ENCODE measurements around the gene CNTD1. TPM values are rescaled to one million over a fixed set of nuclear protein-coding genes. Genes with fewer than 3 reads are reported as not detected.
A peak's percentile ranks its signal among the peaks of the same experiment; 100 is the strongest.

Gene CNTD1
- total RNA-seq, 1 experiment from 2014 or later: 0.18 TPM

- no peak for DNase-seq (ENCODE audit: low read depth in 1 of 2, low spot score in 2 of 2)
- Histone ChIP-seq H3K36me3 (peaks cover 16% of the 10 kb centered on the region), H3K4me3 (no peak overlapping the region)
Observed at GRCh38 chr17:42806249-42806648, 7.6 kb downstream of the CNTD1 start.

DNA sequence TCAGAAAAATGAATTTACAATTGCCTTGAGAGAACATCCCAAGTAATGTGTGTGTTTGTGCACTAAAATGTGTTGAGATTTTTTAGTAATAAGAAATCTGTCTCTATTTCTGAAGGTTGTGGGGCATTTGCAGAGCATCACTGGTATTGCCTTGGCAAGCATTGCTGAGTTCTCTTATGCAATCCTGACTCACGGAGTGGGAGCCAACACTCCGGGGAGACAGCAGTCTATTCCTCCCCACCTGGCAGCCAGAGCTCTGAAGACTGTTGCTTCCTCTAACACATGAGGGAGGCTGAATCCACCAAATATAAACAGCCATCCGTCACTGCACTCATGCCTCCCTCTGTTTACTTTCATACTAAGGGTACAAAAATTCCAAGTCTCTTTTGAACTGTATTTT lies 10.6 kb downstream of the CNTD1 start:
- H3K27ac ChIP-seq: no peak overlapping the region
- no peak overlapping the region for H3K4me3 ChIP-seq
- H3K4me1 ChIP-seq (replicated peaks): peaks cover 2% of the 10 kb centered on the region
- no peaks in the 10 kb centered on the region for H3K9me3 ChIP-seq (replicated peaks)
- peaks cover 37% of the 10 kb centered on the region for H3K36me3 ChIP-seq
- DNase-seq (ENCODE audit: low read depth in 1 of 2, low spot score in 2 of 2): no peak
- H3K27me3 ChIP-seq (replicated peaks): no peaks in the 10 kb centered on the region

More at GRCh38 chr17:42806249-42806648, 7.6 kb downstream of the CNTD1 start:
- no peaks in the 10 kb centered on the region for H3K9me3 ChIP-seq (replicated peaks)
- no peaks in the 10 kb centered on the region for H3K4me1 ChIP-seq (replicated peaks)
- no peaks in the 10 kb centered on the region for H3K27me3 ChIP-seq (replicated peaks)
- H3K27ac ChIP-seq: no peak overlapping the region

- Histone ChIP-seq H3K27ac (peak overlapping the region; percentile 40), H3K4me3 (no peak overlapping the region), H3K27me3 (replicated peaks) (no peaks in the 10 kb centered on the region), H3K36me3 (peaks cover 77% of the 10 kb centered on the region), H3K4me1 (replicated peaks) (peaks cover 22% of the 10 kb centered on the region), H3K9me3 (replicated peaks) (no peaks in the 10 kb centered on the region)
- peak in 1 of 2 experiments; percentile 39 for DNase-seq (ENCODE audit: low read depth in 1 of 2, low spot score in 2 of 2)
Observed at GRCh38 chr17:42814633-42815399, 16.2 kb downstream of the CNTD1 start.

GRCh38 chr17:42817866-42818265 lies 19.2 kb downstream of the CNTD1 start:
- Histone ChIP-seq H3K36me3 (peaks cover 89% of the 10 kb centered on the region), H3K27ac (no peak overlapping the region), H3K9me3 (replicated peaks) (no peaks in the 10 kb centered on the region), H3K4me1 (replicated peaks) (peaks cover 22% of the 10 kb centered on the region), H3K4me3 (no peak overlapping the region), H3K27me3 (replicated peaks) (no peaks in the 10 kb centered on the region)
- no peak for DNase-seq (ENCODE audit: low read depth in 1 of 2, low spot score in 2 of 2)

GRCh38 chr17:42818379-42818778 lies 19.7 kb downstream of the CNTD1 start:
- Histone ChIP-seq H3K4me1 (replicated peaks) (peaks cover 25% of the 10 kb centered on the region), H3K9me3 (replicated peaks) (no peaks in the 10 kb centered on the region), H3K4me3 (no peak overlapping the region), H3K27me3 (replicated peaks) (no peaks in the 10 kb centered on the region), H3K36me3 (peaks cover 85% of the 10 kb centered on the region), H3K27ac (no peak overlapping the region)
- no peak for DNase-seq (ENCODE audit: low read depth in 1 of 2, low spot score in 2 of 2)

DNA sequence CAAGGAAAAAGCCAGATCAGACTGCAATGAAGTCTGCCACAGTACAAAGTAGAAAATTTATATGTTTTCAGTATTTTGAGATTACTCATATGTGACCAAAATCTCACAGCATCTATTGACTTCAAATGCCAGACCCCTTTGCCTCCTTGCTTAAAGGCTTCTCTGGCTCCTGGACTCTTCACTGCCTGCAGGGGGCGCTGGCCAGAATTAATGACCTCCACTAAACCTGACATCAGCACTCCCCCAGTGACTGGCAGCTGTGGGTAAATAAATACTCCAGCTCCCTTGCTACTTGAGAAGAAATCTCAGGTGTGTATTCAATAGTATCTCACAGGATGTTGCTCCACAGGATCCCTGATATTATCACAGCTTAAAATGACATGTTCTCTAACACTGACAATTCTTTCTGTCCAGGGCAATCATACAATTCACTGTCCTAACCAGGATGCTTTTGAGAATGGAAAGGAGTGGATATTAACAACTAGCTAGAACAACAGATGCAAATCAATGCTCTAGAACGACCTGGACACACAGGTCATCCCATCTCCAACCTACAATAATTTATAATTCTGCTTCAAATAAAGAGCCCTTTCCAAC lies 21.4 kb downstream of the CNTD1 start:
- Histone ChIP-seq H3K4me1 (replicated peaks) (peaks cover 23% of the 10 kb centered on the region), H3K9me3 (replicated peaks) (no peaks in the 10 kb centered on the region), H3K27ac (no peak overlapping the region), H3K27me3 (replicated peaks) (no peaks in the 10 kb centered on the region), H3K36me3 (peaks cover 79% of the 10 kb centered on the region), H3K4me3 (no peak overlapping the region)
- DNase-seq (ENCODE audit: low read depth in 1 of 2, low spot score in 2 of 2): peak; percentile 28 to 69

DNA sequence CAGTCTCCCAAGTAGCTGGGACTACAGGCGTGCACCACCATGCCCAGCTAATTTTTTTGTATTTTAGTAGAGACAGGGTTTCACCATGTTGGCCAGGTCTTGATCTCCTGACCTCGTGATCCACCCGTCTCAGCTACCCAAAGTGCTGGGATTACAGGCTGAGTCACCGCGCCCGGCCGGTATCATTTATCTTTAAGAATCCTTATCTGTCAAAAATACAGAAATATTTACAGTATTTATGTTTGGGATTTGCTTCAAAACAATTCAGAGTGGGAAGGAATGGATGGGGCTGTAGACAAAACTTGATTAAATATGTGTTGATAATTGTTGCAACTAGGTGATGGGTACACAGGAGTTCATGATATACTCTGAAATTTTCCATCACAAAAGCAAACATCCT lies 22.5 kb downstream of the CNTD1 start:
- peaks cover 68% of the 10 kb centered on the region for H3K36me3 ChIP-seq
- H3K9me3 ChIP-seq (replicated peaks): no peaks in the 10 kb centered on the region
- H3K4me3 ChIP-seq: no peak overlapping the region
- DNase-seq (ENCODE audit: low read depth in 1 of 2, low spot score in 2 of 2): no peak
- peaks cover 13% of the 10 kb centered on the region for H3K4me1 ChIP-seq (replicated peaks)
- H3K27ac ChIP-seq: no peak overlapping the region
- no peaks in the 10 kb centered on the region for H3K27me3 ChIP-seq (replicated peaks)

DNA sequence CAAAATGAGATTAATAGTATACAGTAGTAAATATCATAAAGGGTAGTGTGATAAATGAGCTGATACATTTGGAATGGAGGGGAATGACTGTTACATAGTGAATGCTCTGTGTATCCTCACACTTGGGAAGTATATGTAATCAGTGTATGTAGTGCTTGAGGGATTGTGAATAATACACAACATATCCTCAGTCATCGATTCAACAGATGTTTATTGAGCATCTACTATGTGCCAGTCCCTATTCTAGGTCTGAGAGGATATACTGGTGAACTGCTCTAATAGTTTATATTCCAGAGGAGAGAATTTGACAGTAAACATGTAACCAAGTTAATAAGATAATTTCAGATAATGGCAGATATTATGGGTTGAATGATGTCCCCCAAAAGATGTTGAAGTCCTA lies 28.8 kb downstream of the CNTD1 start:
- Histone ChIP-seq H3K4me3 (no peak overlapping the region), H3K36me3 (peaks cover 10% of the 10 kb centered on the region; the same call in 1 of the 2 replicates), H3K27me3 (replicated peaks) (peaks cover 12% of the 10 kb centered on the region; the same call in 1 of the 2 replicates), H3K4me1 (replicated peaks) (peaks cover 15% of the 10 kb centered on the region), H3K27ac (no peak overlapping the region), H3K9me3 (replicated peaks) (no peaks in the 10 kb centered on the region)
- no peak for DNase-seq (ENCODE audit: low read depth in 1 of 2, low spot score in 2 of 2)

GRCh38 chr17:42830971-42831370 lies 32.3 kb downstream of the CNTD1 start:
- Histone ChIP-seq H3K4me3 (no peak overlapping the region), H3K36me3 (peaks cover 30% of the 10 kb centered on the region), H3K27me3 (replicated peaks) (peaks cover 12% of the 10 kb centered on the region; the same call in 1 of the 2 replicates), H3K4me1 (replicated peaks) (peaks cover 10% of the 10 kb centered on the region), H3K27ac (no peak overlapping the region), H3K9me3 (replicated peaks) (no peaks in the 10 kb centered on the region)
- no peak for DNase-seq (ENCODE audit: low read depth in 1 of 2, low spot score in 2 of 2)

- peaks cover 42% of the 10 kb centered on the region for H3K36me3 ChIP-seq
- DNase-seq (ENCODE audit: low read depth in 1 of 2, low spot score in 2 of 2): no peak
Observed at GRCh38 chr17:42832213-42832933, 33.7 kb downstream of the CNTD1 start.

DNA sequence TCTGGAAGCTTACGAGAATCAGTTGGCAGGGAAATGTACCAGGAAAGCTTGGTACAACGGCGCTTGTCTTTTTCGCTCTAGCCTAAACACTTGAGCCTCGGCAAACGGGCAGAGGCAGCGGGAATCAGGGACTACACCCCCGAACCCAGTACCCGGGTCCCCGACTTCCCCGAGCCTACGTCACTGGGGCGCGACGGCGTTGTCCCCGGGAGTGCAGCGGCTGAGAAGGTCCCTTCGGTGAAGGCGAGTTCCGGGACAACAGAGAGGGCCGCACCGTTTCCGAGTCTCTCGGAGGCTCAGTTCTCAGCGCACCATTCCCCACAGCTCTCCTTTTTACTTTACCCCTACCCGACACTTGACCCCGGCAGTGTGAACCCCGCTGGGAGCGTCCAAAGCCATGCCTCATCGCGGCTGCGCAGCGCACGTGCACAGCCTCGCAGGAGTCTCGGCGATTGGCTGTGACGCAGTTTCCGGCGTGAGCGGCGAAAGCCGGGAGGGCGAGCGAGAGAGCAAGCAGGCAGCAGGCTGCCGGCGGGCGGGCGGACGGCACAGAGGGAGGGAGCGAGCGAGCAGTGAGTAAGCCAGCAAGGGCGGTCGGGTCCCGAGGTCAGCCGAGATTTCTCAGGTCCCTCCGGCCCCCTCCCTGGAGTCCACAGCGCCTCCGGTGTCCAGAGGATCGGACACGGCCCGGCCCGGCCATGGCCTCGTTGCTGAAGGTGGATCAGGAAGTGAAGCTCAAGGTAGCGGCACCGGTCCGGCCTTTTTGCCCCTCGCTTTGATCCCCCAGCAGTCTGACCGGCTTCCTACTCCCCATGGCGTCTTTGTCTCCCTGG lies 34.5 kb downstream of the CNTD1 start, which contains the start of gene PSME3:
TSS of gene PSME3 (plus strand) at position 464 of the 833 bp plus-strand sequence. CDS start at position 699, 235 bp downstream.
- Histone ChIP-seq H3K27ac (peak within 1 kb of the TSS; percentile 75), H3K4me1 (replicated peaks) (peaks cover 10% of the 10 kb centered on the region), H3K9me3 (replicated peaks) (no peaks in the 10 kb centered on the region), H3K4me3 (peak within 1 kb of the TSS; percentile 85), H3K27me3 (replicated peaks) (no peaks in the 10 kb centered on the region), H3K36me3 (peaks cover 50% of the 10 kb centered on the region)
- peak; percentile 87 to 92 for DNase-seq (ENCODE audit: low read depth in 1 of 2, low spot score in 2 of 2)

More at GRCh38 chr17:42832213-42832933, 33.7 kb downstream of the CNTD1 start:
- H3K9me3 ChIP-seq (replicated peaks): no peaks in the 10 kb centered on the region
- H3K4me1 ChIP-seq (replicated peaks): peaks cover 10% of the 10 kb centered on the region
- peak overlapping the region; percentile 75 for H3K27ac ChIP-seq
- peaks cover 7% of the 10 kb centered on the region; the same call in 1 of the 2 replicates for H3K27me3 ChIP-seq (replicated peaks)
- peak overlapping the region; percentile 85 for H3K4me3 ChIP-seq

DNA sequence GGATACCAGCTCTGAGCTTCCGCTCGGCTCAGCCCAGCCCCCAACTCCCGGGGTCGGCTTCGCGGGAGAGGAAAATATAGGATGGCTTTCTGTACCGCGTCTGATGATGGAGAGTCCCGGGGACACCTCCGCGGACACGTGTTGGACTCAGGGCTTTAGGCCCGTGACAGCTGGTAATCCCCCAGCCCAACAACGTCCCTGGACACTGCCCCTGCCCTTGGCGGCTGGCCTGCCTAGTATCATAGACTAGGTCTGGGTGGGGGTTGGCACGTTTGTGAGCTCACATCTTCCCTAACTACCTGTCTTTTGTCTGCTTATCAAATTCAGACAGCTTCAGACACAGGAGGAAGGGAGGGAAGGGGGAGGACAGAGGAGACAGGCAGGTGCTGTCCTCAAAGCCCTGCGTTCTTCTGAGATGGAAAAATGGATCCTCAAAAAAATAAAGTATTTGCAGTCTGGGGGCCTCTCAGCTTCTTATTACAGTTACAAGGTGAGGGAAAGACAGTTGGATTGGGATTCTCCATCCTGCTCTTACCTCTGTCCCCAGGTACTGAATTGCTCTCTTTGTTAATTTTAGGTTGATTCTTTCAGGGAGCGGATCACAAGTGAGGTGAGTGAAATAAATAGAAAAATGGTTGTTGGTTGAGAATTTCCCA lies 35.2 kb downstream of the CNTD1 start:
- Histone ChIP-seq H3K4me1 (replicated peaks) (peaks cover 10% of the 10 kb centered on the region), H3K4me3 (peak overlapping the region; percentile 85), H3K27me3 (replicated peaks) (no peaks in the 10 kb centered on the region), H3K36me3 (peaks cover 58% of the 10 kb centered on the region), H3K27ac (peak overlapping the region; percentile 75), H3K9me3 (replicated peaks) (no peaks in the 10 kb centered on the region)
- DNase-seq (ENCODE audit: low read depth in 1 of 2, low spot score in 2 of 2): no peak

- Histone ChIP-seq H3K9me3 (replicated peaks) (no peaks in the 10 kb centered on the region), H3K27ac (no peak overlapping the region), H3K36me3 (peaks cover 73% of the 10 kb centered on the region)
Observed at GRCh38 chr17:42835732-42836131, 37.1 kb downstream of the CNTD1 start.

More at GRCh38 chr17:42835732-42836131, 37.1 kb downstream of the CNTD1 start:
- H3K27me3 ChIP-seq (replicated peaks): no peaks in the 10 kb centered on the region
- H3K4me1 ChIP-seq (replicated peaks): peaks cover 10% of the 10 kb centered on the region
- no peak overlapping the region for H3K4me3 ChIP-seq
- no peak for DNase-seq (ENCODE audit: low read depth in 1 of 2, low spot score in 2 of 2)
